22Rv1 (cell line): ENCODE measurements around the gene SRD5A3.

Experiments
- H3K27ac ChIP-seq: fragments of 450-650 bp; 2 replicates; pipeline ENCODE4 v1.5.1; 2017
- ZFX ChIP-seq: fragments of 450-650 bp; IDR thresholded peaks from 2 replicates; pipeline ENCODE4 v1.6.1; 2017; ENCODE audit warnings: antibody characterized with exemption, borderline replicate concordance
- TF ChIP-seq, protein P1 (sequence below): fragments of 450-650 bp; IDR thresholded peaks from 2 replicates; pipeline ENCODE4 v1.5.1; 2017; ENCODE audit warnings: mild to moderate bottlenecking

The SRD5A3 gene

DNA sequence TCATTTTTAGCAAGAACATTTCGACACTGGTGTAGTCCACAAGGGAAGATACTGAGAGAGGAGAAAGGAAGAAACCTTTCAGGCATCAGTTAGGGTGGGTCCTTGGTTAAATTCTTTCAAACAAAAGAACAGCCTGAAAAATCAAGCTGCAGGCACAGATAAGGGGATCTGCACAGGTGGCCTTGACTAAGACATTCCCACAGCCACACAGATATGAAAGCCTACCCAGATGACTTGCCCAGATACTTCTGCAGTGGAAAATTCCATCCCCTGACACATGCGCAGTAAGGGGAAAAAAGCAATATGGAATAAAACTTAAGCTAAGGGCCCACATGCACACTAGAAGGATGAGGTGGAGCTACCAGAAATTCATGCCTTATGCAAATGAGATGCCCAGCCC, 40.8 kb downstream of the SRD5A3 start:
- no peak overlapping the region for H3K27ac ChIP-seq
- TF ChIP-seq, protein P1, sequence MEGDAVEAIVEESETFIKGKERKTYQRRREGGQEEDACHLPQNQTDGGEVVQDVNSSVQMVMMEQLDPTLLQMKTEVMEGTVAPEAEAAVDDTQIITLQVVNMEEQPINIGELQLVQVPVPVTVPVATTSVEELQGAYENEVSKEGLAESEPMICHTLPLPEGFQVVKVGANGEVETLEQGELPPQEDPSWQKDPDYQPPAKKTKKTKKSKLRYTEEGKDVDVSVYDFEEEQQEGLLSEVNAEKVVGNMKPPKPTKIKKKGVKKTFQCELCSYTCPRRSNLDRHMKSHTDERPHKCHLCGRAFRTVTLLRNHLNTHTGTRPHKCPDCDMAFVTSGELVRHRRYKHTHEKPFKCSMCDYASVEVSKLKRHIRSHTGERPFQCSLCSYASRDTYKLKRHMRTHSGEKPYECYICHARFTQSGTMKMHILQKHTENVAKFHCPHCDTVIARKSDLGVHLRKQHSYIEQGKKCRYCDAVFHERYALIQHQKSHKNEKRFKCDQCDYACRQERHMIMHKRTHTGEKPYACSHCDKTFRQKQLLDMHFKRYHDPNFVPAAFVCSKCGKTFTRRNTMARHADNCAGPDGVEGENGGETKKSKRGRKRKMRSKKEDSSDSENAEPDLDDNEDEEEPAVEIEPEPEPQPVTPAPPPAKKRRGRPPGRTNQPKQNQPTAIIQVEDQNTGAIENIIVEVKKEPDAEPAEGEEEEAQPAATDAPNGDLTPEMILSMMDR: no peak
- no peak for TF ChIP-seq ZFX

DNA sequence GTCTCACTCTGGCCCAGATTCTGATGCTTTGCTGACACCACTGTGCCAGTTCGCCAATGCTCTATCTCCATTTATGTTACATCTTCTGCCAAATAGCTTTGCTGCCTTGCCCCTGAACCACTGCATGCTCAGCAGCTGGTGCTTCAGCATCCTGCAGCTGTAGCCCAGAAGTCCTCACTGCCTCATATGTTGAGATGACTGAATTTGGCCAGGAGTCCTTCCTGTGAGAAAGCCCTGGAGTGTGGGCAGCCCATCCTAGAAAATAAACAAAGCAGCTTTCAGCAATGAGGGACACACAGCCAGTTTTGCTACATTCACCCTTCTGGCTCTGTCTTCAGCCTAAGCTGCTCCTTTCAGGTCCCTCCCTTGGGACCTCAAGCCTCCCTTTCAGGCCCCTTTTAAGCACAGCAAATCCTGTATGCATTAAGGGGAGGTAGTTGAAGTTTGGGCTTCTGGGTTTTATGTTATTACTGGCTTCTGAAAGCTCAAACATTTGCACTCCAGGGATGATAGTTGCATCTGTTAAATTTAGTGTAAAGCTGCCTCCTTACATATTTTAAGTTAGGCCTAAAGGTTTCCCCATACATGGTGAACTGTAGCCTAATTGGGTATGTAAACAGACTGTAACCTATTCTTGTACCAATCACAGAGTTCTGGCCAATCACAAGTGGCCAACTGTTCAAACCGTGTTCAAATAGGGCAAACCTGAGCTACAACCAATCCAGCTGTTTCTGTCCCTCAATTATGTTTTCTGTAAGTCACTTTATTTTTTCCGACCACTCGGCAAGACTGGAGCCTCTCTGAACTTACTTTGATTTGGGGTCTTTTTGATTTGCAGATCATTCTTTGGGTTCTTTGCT, 47.6 kb downstream of the SRD5A3 start:
- TF ChIP-seq, protein P1: no peak
- no peak for TF ChIP-seq ZFX
- H3K27ac ChIP-seq: peak overlapping the region; percentile 88

DNA sequence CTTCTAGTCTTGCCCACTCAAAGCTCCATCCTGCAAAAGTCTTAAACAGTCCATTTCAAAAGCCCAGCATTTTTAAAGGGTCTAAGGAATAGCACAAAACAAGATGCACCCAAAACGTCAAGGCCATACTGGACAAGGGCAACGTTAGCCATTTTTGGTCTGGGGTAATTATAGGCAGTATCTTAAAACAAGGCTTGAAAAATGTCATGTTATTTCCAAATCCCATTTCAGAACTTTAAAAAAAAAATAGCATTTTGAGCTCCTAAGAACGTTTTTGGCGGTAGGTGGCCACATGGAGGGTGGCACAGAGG, 49.1 kb downstream of the SRD5A3 start:
- no peak for TF ChIP-seq ZFX
- TF ChIP-seq, protein P1: no peak; the same call in none of the 2 replicates
- H3K27ac ChIP-seq: peak overlapping the region; percentile 88

DNA sequence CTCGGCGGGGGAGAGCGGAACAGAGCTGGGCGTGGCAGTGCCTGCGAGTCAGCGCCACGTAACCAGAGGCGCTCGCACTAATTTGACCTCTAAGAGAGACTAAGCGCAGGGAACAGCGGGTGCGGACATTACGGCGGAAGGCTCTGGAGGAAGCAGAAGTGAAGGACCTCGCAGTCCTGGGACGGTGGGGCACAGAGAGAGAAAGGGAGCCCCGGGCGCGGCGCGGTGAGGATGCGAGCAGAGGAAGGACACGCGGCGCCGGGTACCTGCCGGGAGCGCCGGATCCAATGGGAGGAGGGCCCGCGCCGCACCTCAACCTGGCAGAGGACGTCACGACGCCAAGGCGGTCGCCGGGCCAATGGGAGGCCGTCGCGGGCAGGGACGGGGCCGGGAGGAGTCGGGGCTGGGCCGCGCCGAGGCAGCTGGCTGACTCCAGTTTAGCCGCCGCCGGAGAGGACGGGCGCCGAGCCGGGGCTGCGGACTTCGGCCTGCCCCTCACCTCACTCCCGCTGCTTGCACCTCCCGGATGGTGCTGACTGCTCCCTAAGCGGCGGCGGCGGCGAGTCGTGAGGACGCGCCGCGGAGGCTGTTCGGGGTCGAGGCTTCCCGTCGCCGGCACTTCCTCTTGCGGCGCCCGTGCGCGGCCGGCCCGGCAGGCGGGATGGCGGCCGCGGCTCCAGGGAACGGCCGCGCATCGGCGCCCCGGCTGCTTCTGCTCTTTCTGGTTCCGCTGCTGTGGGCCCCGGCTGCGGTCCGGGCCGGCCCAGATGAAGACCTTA, 49.7 kb downstream of the SRD5A3 start, which contains the start of gene TMEM165:
Gene TMEM165, plus strand, starts transcription at position 429 of the 779 bp plus-strand sequence. Its CDS starts 233 bp downstream, at position 662.
- no peak for TF ChIP-seq ZFX
- TF ChIP-seq, protein P1: 0 out of 2 replicates have a peak, but pooled peaks have one; percentile 16
- peak within 1 kb of the TSS; percentile 88 for H3K27ac ChIP-seq

DNA sequence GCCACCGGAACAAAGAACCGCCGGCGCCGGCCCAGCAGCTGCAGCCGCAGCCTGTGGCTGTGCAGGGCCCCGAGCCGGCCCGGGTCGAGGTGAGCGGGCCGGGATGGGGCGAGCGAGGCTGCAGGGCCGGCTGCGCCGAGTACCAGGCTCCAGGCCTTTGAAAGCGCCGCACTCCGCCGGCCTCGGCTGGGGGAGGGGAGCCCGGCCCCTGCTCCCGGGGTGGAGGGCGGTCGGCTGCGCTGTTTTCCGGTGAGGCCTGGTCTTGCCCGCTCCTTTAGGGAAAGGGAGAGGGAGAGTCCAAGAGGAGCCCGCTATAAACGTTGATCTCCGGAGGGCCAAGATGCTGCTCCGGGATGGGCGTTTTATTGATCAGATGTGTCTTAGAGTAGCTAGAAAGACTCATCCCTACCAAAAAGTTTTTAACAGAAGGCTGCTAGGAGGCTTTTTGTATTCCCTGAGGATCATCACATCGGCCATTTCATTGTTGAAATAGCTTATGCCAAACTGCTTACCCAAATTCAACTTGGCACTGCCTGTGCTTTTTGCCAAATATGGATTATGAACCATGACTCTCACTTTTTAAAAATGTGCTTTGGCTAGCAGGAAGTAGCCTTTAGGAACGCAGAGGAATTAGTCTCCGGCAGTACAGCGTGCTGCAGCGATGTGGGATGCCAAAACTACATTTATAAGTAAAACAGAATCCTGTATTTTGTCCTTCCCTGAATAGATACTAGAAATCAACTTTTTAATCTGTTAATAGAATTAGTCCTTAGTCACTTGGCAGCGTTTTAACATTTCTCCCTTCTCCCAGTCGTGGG, 50.5 kb downstream of the SRD5A3 start:
- TF ChIP-seq, protein P1: no peak
- no peak for TF ChIP-seq ZFX
- H3K27ac ChIP-seq: peak overlapping the region; percentile 88

DNA sequence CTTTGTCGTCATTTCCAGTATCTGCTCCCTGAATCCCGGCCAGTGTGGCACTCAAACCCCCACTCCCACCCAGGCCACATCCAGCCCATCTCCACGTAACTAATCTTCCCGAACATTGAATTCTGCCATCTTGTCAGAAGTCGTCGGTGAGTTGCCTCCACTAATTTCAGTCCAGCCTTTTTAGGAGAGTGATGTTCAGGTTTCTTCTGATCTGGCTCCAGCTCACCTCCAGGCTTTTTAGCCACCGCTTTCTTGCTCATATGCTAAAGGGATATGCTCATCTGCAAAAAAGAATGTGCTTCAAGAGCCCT, 51.0 kb downstream of the SRD5A3 start:
- H3K27ac ChIP-seq: peak overlapping the region; percentile 88
- no peak for TF ChIP-seq ZFX
- TF ChIP-seq, protein P1: no peak
